HK-2 (cell line): ENCODE measurements around the gene PRKN.

Experiments used
- DNase-seq: peaks from one replicate; pipeline ENCODE4 v3.0.0-alpha.2; 2018; ENCODE audit not compliant: unreplicated experiment

The PRKN gene

GRCh38 chr6:161607696-161608297 is 1119.8 kb downstream of the PRKN start:
- no peak for DNase-seq

- DNase-seq = no peak
These were observed 1125.2 kb downstream of the PRKN start for GRCh38 chr6:161602359-161602758.

DNA sequence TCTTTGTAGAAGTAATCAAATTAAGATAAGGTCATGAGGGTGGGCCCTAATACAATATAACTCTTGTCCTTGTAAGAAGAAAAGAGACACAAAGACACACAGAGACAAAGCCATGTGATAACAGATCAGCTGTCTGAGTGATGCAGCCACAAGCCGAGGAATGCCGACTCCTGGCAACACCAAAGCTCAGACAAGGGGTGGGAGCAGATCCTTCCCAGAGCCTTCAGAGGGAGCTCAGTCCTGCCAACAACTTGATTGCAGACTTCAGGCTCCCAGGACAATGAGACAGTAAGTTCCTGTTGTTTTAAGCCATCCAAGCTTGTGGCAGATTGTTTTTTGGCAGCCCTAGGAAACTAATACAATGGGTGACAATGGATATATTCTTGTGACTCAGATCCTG is 1128.7 kb downstream of the PRKN start:
- DNase-seq = no peak

GRCh38 chr6:161596807-161597520 is 1130.6 kb downstream of the PRKN start:
- DNase-seq = no peak

- no peak for DNase-seq
These were observed 1133.2 kb downstream of the PRKN start for GRCh38 chr6:161594412-161594811.

- DNase-seq = no peak
These were observed 1136.5 kb downstream of the PRKN start for GRCh38 chr6:161590961-161591627.

GRCh38 chr6:161586887-161587286 is 1140.7 kb downstream of the PRKN start:
- DNase-seq = no peak

DNA sequence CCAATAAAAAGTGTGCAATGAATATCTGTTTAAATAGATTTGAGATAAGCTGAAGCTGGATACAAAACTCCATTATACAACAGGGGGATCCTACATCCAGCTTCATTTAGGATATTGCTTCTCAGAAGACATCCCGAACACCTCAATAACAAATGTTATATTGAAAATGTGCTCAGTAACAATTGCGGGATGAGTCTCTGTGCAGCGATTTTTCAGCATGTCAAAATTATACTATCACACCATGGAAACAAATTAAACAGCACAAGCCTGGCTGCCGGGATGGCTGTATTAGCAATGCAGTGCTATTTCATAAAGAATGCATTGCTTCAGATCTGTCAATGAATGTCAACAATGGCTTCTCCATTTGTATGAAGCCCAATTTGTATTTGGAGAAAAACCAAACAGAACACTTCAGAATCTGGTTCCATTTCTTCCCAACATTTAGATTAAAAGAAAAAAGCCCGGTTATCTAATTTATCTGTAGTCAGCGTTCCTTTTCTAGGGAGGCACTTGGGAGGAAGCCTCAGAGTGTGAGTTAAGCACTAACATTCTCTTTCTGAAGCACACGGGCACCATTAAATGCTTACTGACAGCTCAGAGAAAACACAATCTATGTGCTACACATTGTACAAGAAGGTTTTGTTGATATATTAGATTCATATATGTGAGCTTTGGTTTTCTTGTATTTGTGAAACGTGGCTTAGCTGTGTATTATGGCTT is 1142.8 kb downstream of the PRKN start:
- DNase-seq = no peak

DNA sequence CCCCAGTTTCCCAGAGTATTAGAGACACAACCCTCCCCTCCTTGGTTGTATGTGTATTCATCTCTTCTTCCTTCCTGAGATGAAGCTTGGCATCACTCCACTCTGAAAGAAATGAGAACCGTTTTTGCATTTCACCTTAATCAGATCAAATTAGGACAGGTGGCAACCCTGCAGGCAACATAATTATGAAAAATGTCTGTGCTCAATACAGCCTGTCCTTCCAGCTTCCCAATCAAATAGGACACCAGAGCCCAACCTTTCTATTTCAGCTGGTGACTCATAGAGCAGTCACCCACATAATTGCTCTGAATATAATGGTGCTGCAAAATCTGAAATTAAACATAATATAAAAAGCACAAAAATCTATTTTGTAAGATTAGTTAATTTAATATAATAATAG is 1143.5 kb downstream of the PRKN start:
- no peak for DNase-seq

DNA sequence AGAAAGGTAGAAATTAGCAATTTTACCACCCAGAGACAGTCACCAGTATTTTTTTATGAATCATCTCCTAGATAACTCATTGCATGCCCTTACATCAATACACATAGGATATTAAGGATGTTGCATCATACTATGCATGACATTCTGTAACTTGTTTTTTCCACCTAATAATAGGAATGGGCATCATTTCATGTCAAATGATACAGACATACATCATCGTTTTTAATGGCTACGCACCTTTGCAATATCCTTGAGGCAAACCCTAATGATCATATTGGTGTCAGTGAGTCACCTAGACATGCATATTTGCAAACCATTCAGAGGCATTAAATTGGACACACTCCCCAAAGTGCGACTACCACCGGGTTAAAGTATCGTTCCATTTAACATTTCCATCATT is 1144.0 kb downstream of the PRKN start:
- no peak for DNase-seq

DNA sequence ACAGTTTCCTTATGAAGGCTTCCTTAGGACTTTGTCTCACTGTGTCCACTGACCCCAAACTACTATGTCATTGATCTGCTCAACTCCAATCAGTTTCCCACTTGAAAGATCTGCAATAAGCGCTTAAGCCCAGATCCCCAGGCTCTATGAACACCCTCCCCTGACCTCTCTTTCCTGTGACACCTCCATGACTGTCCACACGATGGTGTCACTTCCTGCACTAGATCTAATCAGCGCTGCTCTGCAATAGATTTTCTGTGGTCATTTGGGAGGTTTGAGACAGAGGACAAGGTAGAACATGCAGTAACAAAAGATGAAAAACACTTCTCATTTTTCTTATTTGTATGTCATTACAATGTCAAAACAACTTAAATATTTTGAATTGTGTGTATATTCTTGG is 1149.1 kb downstream of the PRKN start:
- DNase-seq = no peak

GRCh38 chr6:161575523-161576254 is 1151.9 kb downstream of the PRKN start:
- no peak for DNase-seq

DNA sequence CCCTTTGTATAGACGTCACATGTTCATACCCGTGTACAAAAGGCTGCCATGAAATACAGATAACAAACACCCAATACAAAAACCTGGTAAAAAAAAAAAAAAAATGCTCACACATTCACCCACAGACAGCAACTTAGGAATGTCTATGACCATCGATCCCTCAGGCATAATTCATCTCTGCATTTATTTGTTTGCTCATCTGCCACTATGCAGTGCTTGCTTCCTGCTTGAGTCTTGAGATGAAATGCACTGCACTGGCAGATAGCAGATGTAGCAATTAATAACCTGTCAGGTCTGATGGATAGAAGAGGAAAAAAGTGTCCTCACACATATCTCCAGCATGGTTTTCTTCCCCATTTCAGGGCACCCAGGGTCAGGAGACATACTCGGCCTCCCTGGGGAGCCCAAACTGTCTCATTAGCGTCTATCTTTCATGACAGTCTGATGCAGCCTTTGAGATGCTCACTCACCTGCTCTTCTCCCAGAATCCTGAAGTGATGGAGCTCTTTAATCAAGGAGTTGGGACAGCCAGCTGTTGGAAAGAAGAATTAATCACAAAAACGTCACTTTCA is 1158.6 kb downstream of the PRKN start:
- DNase-seq = no peak

DNA sequence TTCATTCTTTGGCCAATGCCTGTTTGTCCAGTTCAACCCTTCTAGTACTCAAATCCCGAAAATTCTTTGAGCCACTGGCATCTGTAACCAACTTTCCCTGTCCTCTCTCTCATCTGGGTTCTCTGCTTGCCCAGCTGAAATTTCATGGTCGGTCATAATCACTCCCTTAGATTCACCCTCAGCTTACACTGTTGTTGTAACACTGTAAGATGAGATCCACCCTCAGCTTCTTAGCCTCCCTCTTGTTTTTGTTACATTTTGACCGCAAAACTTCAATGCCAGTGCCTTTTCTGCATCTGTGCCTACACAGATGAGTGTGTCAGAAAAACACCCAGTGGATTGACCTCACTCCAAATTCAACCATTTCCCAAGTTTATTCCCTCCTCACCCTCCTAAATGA is 1162.6 kb downstream of the PRKN start:
- no peak for DNase-seq

GRCh38 chr6:161561908-161562307 is 1165.7 kb downstream of the PRKN start:
- DNase-seq = no peak

DNA sequence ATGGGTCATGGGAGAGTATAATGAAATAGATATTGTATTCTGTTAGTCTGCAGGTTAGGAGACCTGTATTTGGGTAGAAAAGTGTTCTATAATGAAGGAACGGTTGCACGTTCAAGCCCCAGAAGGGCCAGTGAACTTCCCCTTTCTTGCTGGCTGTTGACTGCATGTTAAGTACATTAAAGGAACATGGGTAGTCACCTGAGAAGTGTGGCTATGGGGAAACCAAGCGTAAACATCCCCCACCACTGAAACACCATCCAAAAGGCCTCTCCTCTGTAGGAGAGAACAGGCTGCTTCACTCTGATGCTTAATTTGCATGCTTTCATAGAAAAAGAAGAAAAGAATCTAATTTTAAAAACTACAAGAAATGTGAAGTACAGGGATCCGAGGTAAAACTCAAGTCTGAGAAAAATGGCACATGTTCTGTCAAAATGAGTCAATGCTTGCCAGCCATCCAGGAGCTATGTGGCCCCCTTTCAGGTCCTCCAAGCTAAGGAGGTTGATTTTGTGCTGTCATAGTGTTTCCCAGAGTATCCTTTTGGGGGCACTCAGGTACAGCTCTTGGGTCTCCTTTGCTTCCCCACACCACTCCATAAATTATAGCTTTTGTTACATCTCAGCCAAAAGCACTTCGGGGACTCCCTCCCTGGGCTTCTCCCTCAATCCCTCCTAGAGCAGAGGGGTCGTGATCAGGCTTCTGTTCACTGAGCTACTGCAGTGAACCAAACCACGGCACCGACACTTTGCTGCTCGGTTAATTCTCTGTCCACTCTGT is 1170.0 kb downstream of the PRKN start:
- DNase-seq = no peak

DNA sequence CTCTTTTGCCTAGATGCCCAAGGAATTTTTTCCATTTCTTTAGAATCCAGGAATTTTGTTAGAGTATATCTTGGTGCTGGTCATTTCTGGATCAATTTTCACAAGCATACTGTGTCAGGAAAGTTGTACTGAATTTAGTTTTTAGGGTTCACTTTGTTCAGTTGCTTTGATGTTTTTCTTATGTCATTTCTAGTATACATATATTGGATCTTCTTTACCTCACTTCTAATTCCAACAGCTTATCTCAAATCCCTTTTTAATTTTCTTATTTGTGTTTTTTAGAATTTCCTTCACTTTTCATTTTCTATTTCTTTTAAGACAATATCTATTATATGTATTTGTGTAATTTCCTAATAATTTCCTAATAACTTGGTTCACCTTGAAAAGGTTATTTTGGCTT is 1172.7 kb downstream of the PRKN start:
- DNase-seq = no peak

- no peak for DNase-seq
These were observed 1177.5 kb downstream of the PRKN start for GRCh38 chr6:161549977-161550655.

- no peak for DNase-seq
These were observed 1178.8 kb downstream of the PRKN start for GRCh38 chr6:161548713-161549296.

DNA sequence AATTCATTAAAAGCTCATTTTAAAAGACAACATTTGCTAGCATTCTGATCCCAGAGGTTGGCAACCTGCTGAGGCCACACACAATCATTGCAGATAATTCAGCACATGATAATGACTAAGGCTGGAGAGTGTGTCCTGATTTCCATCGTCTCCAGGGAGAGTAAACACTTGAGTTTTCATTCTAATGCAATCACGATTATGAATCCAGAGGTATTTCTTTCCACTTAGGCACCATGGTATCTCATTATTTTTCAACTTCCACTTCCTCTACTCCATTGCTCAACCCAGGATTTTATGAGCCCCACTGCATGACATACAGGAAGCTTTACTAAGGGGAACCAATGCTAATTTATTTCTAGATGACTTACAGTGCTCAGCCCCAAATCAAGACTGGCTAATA is 1179.9 kb downstream of the PRKN start:
- DNase-seq = no peak
